Activated CD4-positive, alpha-beta T cell treated with anti-CD3 and anti-CD28 coated beads for 1 hour (primary cell): ENCODE results near the gene CLCN4.

Experiments used
- DNase-seq: peaks from one replicate; pipeline ENCODE4 v3.0.0-alpha.2; 2020

CLCN4 gene

GRCh38 chrX:10198254-10198653 lies 41.5 kb downstream of the CLCN4 start:
- DNase-seq = no peak

DNA sequence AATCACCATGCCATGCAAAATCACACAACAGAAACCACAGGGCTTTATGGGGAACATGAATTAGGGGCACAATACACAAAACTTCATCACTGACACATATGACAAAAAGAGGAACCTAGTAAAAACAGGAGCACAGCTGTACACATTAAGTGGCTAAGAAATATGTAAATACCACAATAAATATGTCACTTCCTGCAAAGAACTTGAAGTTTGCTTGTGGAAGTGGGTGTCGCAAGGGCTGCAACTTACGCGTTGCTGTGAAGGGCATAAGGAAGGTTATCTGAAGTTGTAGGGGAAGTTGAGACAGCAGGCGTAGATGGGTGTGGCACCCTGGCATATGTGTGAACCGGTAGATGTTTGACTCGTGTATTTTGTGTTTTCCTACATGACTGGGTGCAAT lies 42.4 kb downstream of the CLCN4 start:
- DNase-seq = no peak

DNA sequence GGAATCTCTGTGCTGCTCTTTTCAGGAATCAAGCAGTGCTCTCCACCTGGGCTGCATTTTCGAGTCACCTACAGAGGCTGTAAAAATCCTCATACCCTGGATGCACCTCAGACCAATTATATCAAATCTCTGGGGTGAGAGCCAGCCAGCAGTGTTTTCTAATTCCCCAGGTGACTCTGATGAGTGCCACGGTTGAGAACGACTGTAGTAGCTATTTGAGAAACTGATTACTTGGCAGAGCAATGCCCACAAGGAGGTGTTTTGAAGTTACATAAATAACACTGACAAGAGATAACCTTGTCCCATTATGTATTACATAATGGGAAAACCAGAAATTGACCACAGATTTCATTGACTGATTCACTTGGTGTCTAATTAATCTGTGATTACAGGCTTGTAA lies 46.8 kb downstream of the CLCN4 start:
- DNase-seq = no peak

DNA sequence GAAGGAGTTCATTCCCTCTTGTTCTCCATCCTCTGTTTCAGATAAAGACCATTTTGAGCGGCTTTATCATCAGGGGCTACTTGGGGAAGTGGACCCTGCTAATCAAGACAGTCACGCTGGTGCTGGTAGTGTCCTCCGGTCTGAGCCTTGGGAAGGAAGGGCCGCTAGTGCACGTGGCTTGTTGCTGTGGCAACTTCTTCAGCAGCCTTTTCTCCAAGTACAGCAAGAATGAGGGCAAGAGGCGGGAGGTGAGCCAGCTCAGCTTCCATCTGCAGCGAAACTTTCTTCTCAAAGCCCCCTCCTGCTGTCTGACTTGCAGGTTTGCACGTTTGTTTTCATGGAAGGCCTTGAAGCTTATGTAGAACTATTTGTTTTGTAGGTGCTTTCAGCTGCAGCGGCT lies 49.5 kb downstream of the CLCN4 start:
- DNase-seq = no peak

GRCh38 chrX:10208281-10208856 lies 51.6 kb downstream of the CLCN4 start:
- DNase-seq = no peak

GRCh38 chrX:10208953-10209352 lies 52.2 kb downstream of the CLCN4 start:
- no peak for DNase-seq

DNA sequence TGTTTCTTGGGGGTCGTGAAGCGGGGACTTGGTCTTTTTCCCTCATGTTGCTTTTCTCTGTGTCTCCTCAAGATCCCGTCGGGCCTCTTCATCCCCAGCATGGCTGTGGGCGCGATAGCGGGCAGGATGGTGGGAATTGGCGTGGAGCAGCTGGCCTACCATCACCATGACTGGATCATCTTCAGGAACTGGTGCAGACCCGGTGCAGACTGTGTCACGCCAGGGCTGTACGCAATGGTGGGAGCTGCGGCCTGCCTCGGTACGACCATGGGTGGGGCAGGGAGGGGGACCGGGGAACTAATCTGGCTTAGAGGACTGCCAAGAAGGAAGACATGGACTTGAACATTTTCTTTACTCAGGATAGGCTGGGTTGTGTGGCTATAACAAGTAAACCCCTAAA lies 55.6 kb downstream of the CLCN4 start:
- no peak for DNase-seq

DNA sequence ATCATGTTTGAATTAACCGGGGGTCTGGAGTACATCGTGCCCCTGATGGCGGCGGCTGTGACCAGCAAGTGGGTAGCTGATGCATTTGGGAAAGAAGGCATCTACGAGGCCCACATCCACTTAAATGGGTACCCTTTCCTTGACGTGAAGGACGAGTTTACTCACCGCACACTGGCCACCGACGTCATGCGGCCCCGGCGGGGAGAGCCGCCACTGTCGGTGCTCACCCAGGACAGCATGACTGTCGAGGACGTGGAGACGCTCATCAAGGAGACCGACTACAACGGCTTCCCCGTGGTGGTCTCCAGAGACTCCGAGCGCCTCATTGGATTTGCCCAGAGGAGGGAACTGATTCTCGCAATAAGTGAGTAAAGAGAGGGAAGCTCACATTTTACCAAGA lies 56.9 kb downstream of the CLCN4 start:
- no peak for DNase-seq

DNA sequence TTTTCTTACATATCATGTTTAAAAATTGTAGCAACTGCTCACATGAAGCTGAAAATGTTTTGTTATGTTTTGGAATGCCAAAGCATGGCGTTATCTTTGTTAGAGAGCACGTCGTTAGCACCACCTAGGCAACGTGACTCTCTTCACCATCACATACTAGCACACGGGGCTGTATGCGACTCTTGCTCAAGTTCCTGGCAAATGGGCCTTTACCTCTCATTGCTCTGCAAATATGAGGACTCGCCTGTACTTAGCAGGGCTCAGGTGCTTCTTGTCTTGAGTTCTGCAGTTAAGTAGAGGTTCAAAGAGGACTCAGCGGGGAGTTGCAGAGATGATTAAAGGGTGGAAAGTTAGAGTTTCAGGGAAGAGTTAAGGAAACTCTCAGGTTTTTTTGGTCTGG lies 59.4 kb downstream of the CLCN4 start:
- DNase-seq = no peak

- no peak for DNase-seq
These were observed 60.4 kb downstream of the CLCN4 start for GRCh38 chrX:10217198-10217597.

DNA sequence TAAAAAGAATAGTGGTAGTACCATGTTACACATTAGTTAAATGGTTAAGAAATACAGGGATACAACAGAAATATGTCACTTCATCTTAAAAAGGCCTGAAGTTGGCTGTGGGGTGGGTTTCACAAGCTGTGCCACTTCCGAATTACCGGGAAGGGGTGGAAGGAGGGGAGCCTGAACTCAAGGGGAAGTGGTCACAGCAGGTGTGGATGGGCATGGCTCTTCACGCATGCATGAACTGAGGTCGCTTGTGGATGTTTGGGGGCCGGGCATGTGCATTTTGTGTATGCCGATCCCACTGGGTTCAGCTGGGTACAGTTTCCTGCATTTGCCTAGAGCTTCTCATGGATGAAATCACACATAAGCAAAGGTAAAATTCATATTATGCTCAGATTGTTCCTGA lies 64.9 kb downstream of the CLCN4 start:
- DNase-seq = no peak

GRCh38 chrX:10223276-10223675 lies 66.5 kb downstream of the CLCN4 start:
- DNase-seq = no peak

GRCh38 chrX:10223781-10224180 lies 67.0 kb downstream of the CLCN4 start:
- no peak for DNase-seq

- no peak for DNase-seq
These were observed 73.4 kb downstream of the CLCN4 start for GRCh38 chrX:10230222-10230621.

GRCh38 chrX:10231461-10231860 lies 74.7 kb downstream of the CLCN4 start:
- DNase-seq = no peak

- no peak for DNase-seq
These were observed 76.4 kb downstream of the CLCN4 start for GRCh38 chrX:10233173-10233572.

DNA sequence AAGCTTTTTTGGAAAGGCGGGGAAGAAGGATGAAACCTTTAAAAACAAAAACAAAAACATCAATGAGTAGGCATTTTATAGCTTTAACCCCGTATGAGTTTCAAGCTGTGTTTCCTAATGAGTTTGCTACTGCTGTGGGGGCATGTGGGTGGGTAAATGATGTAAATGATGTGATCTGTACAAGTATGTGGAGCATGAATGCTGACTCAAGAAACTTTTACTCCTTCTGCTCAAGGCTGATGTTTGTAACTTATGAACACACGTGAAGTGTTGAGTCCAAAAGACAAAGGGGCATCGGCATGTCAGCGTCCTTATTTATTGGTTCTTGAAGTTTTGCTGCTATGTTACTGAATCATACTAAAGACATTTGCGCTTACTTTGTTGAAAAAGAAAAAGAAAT lies 76.9 kb downstream of the CLCN4 start:
- DNase-seq = no peak

DNA sequence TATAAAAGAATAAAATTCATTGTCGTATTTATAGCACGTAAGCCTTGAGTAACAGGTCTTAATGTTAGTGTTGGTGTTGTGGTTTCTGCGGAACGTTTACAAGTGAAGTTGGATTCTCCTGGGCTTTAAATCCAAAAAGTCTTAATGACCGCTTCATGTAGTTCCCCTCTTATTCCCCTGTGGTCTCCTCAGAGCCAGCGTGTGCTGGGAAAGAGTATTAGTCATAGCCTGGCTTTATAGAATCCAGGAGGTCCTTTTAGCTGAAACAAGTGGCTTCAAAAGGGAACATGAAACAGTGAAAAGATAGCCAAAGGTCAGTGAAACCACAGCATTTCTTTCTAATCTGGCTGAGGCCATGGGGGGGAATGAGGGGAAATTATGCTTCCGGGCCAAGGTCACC lies 79.1 kb downstream of the CLCN4 start:
- no peak for DNase-seq

DNA sequence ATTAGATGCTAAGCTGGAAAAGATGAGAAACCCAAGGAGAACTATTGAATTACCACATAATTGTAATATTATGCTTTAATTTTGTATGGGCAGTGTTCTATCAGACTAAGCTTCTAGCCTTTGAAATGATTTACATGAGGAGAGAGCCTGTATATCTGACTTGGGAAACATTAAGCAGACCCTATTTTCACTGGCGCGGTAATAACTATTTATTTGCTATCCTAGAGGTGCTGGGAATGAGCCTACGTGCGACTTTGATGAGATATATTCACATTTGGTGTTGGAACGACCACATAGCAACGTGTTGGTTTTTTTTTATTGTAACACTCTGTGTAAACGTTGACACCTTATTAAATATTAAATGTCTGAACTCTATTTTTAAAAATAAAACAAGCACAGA lies 80.5 kb downstream of the CLCN4 start:
- DNase-seq = no peak

GRCh38 chrX:10239611-10240064 lies 82.9 kb downstream of the CLCN4 start:
- DNase-seq = no peak

DNA sequence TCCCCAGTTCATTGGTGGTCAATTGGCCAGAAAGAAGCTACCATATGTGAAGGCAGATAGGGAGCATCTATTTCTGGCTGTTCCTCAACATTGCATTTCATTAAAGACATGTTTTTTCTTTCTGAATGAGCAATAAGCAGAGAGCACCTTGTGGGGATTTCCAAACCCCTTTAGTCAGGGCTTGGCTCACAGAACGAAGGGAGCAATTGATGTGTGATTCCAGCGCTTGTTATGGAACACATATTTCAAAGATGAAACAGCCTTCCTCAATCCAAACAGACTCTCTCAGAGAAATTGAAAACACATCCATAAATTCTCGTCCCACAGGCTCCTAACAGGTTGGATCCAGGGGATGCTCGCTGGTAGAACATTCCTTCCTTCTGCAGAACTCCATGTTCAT lies 84.1 kb downstream of the CLCN4 start:
- DNase-seq = no peak

GRCh38 chrX:10242026-10242425 lies 85.3 kb downstream of the CLCN4 start:
- no peak for DNase-seq

DNA sequence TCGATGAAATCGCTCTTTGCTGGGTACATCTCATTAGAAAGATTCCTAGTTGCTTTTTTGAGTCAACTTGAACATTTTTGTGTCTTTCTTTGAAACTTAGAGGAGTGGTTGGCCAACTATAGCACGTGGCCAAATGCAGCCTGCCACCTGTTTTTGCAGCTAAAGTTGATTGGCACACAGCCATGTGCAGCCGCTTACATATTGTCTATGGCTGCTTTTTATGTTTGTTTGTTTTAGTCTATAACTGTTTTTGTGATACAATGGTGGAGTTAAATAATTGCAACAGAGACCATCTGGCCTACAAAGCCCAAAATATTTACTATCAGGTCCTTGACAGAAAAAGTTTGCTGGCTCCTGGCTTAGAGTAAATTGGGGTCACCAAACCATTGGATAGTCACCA lies 86.3 kb downstream of the CLCN4 start:
- DNase-seq = no peak

- no peak for DNase-seq
These were observed 88.3 kb downstream of the CLCN4 start for GRCh38 chrX:10244915-10245622.

GRCh38 chrX:10245886-10246285 lies 89.1 kb downstream of the CLCN4 start:
- no peak for DNase-seq
